NCI-H2227 treated with DMSO at 0.1 percent for 48 hours (cell line): ENCODE data around the gene SLC25A17.
"Not testable (repeated sequence)": the region's sequence is repeated elsewhere in the genome, so short reads cannot be mapped to it uniquely, and the experiment has no call there.

Source experiments
- DNase-seq: peaks from one replicate; lab custom pipeline; 2025; lab: John Stamatoyannopoulos, UW

The SLC25A17 gene

DNA sequence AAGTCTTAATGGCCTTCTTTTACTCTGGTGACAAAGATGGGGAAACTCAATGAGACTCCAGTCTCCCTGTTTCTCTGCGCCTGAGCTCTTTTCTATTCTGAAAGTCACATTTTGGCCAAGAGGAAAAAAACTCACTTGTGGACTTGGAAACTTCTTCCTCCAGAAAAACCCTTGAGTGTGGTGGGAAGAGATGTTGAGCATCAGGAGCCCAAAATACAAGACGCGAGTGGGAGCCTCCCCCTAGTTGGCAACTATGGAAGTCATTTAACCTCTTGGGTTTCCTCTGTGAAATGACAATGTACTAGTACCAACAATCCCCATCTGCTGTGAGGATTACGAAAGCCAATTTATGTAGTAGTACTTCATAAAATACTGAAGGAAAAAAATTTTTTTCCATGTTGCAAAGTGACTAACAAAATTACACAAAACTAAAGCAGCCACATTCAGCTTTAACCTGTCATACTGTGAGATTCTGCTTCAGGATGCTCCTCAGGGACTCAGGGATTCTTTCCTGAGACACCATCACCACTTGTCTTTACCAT lies 524 bp upstream of the SLC25A17 start:
- DNase-seq, result peak; percentile 48

DNA sequence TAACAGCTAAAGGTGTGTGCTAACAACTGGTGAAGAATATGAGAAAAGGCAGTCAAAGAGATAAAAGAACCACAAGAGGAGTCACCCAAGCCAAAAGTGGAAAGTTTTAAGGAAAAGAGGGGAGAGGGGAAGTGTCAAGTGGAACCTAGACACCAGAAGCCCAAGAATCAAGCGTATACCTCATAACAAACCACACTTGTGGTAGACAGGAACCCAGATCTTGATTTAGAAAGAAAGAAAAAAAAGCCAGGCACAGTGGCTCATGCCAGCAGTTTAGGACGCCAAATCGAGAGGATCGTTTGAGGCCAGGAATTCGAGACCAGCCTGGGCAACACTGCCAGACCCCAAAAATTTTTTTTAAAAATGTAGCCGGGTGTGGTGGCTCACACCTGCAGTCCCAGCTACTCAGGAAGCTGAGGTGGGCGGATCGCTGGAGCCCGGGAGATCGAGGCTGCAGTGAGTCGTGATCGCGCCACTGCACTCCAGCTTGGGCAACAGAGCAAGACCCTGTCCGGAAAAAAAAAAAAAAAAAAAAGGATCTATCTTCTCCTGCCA lies 877 bp downstream of the SLC25A17 start:
- DNase-seq, result no peak

DNA sequence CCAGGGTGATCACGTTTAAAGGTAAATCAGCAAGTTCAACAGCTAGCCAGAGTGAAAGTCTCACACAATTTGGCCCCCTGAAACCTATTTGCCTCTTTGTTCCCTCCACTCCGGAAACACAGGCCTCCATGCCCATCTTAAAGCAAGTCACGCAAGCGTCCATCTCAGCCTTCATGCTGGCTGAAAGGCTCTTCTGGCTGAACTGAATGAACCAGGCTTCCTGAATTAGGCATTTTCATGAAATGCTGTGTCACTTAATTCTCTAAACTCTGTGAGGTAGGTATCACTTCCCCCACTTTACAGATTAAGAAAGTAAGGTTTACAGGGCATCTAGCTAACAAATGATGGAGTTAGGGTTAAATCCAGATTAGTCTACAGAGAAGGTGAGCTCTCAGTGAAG lies 1.4 kb downstream of the SLC25A17 start:
- no peak for DNase-seq

DNA sequence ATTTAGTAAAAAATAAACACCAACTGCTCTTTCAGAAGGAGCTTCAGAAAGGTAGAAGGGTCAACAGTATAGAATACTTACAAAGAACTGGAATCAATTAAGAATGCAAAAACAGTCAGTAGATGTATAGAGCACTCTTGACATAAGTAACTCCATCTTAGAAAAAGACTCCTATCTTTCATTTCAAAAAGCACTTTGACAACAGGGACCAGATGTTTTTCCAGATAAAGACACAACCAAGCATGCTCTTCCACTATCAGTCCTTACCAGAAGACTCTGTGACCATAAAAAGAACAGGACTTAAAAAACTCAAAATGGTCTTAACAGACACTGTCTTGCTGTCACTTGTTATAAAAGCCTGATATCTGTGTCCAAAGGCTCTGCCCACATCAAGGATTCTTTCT lies 5.2 kb downstream of the SLC25A17 start:
- DNase-seq, result no peak

DNA sequence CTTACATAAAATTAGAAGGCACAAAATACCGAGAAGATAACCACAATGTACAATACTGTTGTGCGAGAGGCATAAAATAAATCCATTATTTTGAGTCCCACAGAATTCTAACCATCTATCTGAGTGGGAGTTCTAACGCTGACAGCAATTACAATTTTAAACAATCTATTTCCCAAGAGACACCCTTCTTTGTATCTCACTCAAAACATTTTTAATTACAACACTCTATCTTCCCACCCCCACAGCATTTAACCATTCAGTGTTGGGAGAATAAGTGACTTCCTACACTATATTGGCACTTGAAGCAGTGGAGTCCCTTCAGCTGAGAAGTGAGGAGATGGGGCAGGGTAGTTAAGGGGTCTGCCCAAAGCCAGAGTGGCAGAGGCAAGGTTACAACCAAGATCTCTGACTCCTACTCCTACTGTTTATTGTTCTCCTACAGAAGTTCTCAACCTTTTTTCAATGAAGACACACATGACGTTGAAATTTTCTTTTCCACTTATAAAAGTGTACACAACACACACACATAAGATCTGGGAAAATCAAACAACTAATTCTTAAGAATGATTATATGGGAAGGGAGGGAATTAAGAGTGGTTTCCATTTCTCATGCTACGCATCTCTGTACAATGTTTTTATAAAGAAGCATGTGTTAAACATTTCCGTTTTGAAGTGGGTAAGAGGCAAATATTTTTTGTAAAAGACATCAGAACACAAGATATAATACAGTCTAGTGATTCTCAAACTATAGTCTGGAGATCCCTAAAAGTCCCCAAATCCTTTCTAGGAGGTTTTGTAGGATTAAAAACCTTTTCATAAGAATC lies 10.9 kb downstream of the SLC25A17 start:
- DNase-seq, result no peak

DNA sequence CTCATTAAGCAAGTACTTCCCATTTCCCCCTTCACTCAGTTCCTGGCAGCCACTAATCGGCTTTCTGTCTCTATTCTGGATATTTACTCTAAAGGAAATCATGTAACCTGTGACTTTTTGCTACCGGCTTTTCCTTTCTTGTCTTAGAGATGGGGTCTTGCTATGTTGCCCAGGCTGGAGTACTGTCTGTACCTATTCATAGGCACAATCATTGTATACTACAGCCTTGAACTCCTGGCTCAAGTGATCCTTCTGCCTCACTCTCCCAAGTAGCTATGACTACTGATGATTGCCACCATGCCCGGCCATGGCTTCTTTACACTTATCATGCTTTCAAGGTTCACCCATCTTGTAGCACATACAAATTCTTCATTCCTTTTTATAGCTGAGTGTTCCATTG lies 12.4 kb downstream of the SLC25A17 start:
- no peak for DNase-seq

DNA sequence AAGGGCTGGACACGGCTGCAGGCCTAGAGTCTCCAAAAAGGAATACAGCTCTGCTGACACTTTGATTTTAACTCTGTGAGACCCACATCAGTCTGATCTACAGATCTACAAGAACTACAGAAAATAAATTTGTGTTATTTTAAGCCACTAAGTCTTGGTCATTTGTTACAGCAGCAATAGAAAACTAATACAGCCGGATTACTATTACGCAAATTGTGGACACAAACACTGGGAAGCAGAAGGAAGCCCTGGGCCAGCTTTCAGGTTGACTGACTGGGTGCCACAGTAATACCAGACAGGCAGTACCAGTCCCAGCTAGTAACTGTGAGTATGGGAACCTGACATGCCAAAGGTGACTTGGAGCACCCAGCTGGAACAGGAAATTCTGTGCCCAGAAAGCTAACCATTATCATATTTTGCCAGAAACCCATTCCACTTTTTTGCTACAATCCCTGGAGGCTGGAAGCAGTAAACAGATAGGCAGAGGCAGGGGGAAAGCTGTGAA lies 13.4 kb downstream of the SLC25A17 start:
- no peak for DNase-seq

DNA sequence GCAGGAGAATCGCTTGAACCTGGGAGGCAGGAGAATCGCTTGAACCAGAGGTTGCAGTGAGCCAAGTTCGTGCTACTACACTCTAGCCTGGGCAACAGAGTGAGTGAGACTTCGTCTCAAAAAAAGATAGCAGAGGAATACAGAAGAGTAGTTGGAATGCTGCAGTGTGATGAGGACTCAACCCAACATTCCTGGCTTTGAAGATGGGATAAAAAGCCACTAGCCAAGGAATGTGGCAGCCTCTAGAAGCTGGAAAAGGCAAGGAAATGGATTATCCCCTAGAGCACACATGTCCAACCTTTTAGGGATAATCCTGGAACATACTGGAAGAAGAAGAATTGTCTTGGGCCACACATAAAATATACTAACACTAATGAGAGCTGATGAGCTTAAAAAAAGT lies 13.9 kb downstream of the SLC25A17 start:
- DNase-seq, result no peak

DNA sequence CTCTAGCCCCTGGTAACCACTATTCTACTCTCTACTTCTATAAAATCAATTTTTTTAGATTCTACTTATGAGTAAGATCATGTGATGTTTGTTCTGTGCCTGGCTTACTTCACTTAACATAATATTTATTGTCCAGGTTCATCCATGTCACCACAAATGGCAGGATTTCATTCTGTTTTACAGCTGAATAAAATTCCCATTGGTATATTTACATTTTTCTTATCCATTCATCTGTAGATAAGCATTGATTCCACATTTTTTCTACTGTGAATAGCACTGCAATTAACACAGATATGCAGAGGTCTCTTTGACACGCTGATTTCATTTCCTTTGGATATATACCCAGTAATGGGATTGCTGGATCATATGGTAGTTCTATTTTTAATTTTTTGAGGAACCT lies 15.8 kb downstream of the SLC25A17 start:
- no peak for DNase-seq

DNA sequence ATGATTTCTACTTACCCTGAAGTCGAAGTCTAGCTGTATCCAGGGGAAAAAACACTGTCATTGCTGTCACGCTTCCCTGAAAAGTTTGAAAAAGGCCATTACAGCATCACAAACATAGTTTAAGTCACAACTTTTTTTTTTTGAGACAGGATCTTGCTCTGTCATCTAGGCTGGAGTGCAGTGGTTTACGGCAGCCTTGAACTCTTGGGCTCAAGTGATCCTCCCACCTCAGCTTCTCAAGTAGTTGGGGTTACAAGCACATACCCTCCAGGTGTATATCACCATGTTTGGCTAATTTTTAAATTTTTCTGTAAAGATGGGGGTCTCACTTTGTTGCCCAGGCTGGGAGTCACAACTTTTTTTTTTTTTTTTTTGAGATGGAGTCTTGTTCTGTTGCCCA lies 20.1 kb downstream of the SLC25A17 start:
- DNase-seq, result no peak

DNA sequence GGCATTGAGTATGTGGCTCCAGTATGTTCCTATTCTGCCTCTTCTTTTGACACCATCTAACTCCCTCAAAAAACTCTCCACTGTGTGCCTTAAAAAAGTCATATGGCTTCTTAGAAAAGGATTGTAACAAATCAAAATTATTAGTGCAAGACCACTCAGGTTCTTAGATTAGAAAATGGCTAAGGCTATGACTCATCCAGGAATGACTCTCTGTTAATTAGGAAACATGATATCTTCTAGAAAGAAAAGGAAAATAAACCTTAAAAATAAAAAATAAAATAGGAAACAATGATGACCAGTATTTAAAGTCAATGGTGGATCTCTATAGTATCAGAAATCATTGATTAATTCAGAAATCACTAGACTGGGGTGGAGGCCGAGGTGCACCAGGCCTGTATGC lies 21.7 kb downstream of the SLC25A17 start:
- no peak for DNase-seq

DNA sequence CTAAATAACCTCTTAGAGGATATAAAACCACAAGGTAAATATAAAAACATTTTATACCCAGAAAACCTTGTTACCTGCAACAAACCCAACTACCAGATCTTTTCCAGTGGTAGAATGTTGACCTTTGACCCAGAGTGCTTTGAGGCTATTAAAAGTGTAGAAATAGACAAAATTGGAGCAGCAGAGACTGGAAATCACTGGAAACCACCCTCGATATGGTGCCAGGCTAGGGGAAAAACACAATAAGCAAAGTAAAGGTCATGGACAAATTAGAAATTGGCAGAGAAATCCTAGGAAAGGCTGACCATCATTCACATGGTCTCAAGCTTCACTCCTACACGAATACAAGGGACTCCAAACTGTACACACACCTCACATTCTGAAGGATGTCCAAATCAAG lies 26.7 kb downstream of the SLC25A17 start:
- DNase-seq, result no peak

DNA sequence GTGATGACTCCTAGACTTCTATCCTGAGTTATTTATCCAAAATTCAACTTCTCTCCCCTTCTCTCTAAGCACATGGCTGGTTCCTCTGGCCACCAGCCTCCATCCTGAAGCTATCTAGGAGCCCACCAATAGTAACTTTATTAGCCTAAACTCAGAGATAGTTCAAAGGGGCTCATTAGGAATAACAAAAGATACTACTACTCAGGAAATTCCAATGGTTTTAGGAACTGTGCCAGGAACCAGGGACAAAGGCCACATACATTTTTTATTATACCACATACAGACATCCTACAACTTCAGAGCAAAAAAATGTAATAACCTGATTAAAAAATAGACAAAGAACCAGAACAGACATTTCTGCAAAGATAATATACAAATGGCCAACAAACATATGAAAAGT lies 27.9 kb downstream of the SLC25A17 start:
- DNase-seq, result no peak

DNA sequence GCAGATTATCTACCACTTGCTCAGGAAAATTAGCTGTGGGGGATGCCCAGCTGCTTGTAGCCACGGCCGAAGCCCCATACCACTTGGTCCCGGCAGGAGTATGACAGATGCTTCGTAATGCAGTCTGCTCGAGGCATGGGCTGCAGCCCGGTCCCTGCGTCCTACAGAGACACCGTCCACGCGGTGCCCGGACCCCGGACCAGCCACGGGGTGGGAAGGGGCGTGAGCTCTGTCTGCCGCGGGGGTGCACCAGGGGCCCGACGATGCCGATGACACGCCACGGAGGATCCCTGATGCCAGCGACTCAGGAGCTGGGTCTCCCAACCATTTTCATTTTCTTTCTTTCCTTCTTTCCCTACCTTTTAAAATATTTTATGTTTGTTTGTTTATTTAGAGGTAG lies 30.0 kb downstream of the SLC25A17 start:
- DNase-seq, result no peak

DNA sequence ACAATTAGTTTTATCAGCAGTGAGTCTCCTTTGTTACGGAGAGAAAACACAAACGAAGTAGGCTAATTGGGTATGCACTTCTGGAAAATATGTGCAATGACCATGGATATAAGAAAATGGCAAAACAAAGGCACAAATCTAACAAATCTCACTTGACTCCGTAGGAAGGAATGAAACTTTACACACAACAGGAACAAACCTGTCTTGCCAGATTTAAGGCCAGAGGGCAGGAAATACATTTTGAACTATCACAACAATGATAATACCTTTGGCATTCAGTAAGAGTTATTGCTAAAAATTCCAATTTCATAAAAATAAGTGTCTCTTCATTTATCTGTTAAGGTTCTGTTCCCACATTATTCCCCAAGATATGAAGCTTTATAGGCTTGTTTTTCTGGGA lies 36.6 kb downstream of the SLC25A17 start:
- DNase-seq, result no peak

DNA sequence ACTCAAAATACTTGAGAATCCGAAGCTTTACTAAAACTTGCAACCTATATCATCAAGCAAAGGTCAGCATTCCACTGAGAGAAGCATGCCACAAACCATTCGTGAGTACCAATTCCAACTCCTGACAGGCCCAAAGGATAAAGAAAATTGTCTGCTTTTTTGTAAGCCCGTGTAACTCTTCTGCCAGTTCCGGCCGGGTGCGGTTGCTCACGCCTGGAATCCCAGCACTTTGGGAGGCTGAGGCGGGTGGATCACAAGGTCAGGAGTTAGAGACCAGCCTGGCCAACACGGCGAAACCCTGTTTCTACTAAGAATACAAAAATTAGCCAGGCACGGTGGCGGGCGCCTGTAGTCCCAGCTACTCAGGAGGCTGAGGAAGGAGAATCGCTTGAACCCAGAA lies 37.4 kb downstream of the SLC25A17 start:
- not testable (repeated sequence) for DNase-seq

DNA sequence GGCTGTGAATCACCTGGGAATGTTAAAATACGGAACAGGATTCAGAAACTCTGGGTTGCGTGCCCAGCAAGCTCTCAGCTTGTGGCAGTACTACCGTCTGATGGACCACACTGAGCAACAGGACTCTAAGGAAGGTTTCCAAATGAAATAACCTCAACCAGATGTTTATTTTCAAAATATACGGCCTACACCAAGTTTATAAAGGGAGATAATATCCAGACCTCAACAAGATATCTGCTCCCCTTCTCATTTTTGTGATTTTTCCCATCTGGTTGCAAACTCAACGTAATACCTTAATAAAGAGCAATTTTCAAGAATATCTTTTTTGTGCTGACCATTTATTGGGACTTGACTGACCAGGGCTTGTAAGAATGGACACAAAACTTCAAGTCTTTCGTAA lies 49.4 kb downstream of the SLC25A17 start:
- DNase-seq, result no peak

DNA sequence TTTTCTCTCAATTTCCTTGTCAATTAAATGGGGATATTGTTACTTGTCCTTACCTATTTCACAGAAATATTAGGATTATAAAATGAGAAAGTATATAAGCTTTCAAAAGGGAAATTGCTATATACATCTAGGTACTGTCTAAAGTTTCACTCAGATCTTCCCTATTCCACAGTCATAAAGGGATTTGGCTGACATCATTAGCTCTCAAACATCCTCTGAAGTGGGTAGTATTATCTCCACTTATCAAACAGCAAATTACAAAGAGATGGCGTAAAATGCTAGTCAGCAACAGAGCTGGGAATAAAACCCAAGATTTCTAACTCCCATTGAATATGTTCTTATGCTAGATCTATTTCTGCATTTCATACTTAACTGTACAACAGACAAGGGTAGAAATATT lies 50.9 kb downstream of the SLC25A17 start:
- DNase-seq, result no peak

DNA sequence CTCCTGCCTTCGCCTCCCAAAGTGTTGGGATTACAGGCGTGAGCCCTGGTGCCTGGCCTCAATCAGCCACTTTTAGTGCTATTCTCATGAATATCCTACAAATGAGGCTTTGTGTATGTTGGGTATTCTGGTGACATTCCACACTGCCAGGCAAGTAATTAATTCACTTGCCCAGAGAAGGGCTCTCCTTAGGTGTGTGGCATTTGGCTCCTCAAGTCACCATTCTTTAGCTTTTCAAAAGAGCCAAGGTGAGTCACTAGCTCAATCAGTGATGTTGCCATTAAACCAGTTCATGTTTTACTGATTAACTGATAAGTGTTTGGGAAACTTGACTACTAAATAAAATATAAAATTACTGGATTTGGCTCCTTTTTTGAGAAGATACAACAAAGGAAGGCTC lies 52.2 kb downstream of the SLC25A17 start:
- no peak for DNase-seq

DNA sequence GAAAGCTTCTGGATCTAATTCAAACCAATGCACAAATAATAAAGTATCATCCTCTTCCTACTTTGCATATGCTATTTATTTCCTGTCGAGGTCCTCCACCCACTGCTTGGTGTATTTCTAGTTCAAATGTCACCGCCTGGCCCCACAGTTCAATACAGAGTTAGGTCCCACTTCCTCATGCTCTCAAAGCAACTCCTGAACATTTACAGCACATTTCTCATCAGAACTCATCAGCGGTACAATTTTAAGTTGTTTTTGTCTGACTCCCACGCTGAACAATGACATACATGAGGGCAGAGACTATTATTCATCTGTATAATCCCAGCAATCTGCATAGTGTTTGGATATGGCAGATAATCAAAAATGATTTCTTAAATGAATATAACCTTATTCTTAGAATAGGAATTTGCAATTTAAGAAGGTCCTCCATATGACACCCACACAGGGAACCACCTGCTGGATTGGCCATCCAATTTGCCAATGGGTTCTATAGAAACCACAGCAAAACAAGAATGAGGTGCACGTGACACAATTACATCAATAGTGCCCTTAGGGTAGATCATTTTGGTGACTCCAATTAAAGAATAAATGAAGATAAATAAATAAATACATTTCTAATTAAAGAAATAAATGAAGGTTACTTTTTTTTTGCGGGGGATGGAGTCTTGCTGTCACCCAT lies 54.2 kb downstream of the SLC25A17 start:
- DNase-seq, result no peak

DNA sequence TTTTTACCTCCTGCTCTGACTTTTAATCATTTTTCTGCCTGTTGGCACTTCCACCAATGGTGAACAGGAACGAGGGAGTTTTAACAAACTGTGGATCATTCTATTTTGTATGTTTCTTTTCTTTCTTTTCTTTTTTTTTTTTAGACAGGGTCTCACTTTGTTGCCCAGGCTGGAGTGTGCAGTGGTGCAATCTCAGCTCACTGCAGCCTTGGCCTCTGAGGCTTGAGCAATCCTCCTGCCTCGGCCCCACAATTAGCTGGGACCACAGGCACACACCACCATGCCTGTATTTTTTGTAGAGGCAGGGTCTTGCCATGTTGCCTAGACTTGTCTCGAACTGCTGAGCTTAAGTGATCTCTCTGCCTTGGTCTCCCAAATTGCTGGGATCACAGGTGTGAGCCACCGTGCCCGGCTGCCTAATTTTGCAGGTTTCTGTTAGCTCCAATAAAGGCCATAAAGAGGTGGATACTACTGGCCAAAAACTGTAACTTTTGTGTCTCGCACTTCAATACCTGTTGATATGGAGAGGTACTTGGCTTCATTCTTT lies 59.8 kb downstream of the SLC25A17 start:
- no peak for DNase-seq

DNA sequence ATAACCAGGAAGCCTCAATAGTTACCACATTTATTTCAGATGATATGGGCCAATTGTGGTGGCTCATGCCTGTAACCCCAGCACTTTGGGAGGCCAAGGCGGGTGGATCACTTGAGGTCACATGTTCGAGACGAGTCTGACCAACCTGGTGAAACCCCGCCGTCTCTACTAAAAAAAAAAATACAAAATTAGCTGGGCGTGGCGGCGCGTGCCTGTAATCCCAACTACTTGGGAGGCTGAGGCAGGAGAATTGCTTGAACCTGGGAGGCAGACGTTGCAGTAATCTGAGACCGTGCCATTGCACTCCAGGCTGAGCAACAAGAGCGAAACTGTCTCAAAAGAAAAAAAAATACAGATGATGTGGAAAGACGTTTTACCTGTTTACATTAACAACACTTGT lies 60.3 kb downstream of the SLC25A17 start:
- DNase-seq, result not testable (repeated sequence)

DNA sequence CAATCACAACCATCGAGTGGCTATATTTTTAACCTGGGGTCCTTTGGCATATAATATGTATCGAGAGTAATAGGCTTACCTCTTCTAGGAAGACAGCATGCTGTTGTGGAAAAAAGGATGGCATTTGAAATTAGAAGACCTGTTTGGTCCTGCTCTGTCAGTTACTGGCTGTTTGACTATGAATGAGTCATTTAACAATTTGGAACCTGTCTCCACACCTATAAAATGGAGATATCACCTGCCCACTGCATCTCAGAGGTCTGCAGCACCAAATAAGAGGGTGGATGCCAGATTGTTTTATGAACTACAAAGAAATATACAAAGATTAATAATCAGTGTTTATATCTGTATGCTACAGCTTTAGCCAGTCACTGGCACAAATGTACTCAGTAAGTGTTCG lies 60.8 kb downstream of the SLC25A17 start:
- no peak for DNase-seq
